ENCODE measurements around the gene CNOT3. TPM values are rescaled to one million over a fixed set of nuclear protein-coding genes. Genes with fewer than 3 reads are reported as not detected.

The CNOT3 gene
- total RNA-seq, 4 donors from 2014 or later = 5.1 to 14.0 (median 10.2) TPM

- intact Hi-C loops (cut with DNase I; ENCODE audit: low total_unique reads) (loop anchor here (5.0 to 10.0 kb wide), 2 partner anchors 39 to 302 kb away; partner anchors contain the start of genes LENG9 and RPS9), in situ Hi-C loops (cut with MboI; ENCODE audit: low sequenced_read_pairs in 4 of 4) (loop anchor here in 1 of 4 donors (5.0 kb wide), 1 partner anchor 69 kb away; no protein-coding TSS in a partner anchor)
- Histone ChIP-seq H3K36me3 (peaks cover 0 to 4% of the 10 kb centered on the region in 2 donors), H3K27me3 (peaks cover 16 to 17% (median 17%) of the 10 kb centered on the region in 3 donors), H3K4me1 (peaks cover 23 to 39% of the 10 kb centered on the region in 2 donors), H3K27ac (no peak overlapping the region), H3K9me3 (no peaks in the 10 kb centered on the region), H3K4me3 (peak overlapping the region in 2 of 4 donors; percentile 46 to 57)
- ATAC-seq (no peak), DNase-seq (no peak)
- no peak for TF ChIP-seq POLR2A (IDR thresholded peaks at IDR 0.05)
- TF ChIP-seq CTCF (IDR thresholded peaks at IDR 0.05 in 4 of 5, conservative IDR thresholded peaks at IDR 0.05 in 1 of 5) = no peak
These were observed 25.3 kb downstream of the CNOT3 start for GRCh38 chr19:54162884-54163283.

GRCh38 chr19:54164369-54165068, 27.0 kb downstream of the CNOT3 start:
- no peaks in the 10 kb centered on the region for H3K9me3 ChIP-seq
- DNase-seq = no peak
- in situ Hi-C loops (cut with MboI; ENCODE audit: low sequenced_read_pairs in 4 of 4) (loop anchor here in 3 of 4 donors (5.0 kb wide), 1 partner anchor 68 kb away; no protein-coding TSS in a partner anchor), intact Hi-C loops (cut with DNase I; ENCODE audit: low total_unique reads) (loop anchor here (5.0 to 10.0 kb wide), 3 partner anchors 38 to 300 kb away; partner anchors contain the start of genes LENG9 and RPS9)
- H3K27ac ChIP-seq = no peak overlapping the region
- no peak for ATAC-seq
- no peaks in the 10 kb centered on the region for H3K36me3 ChIP-seq
- H3K27me3 ChIP-seq = peaks cover 16 to 17% (median 17%) of the 10 kb centered on the region in 3 donors
- TF ChIP-seq POLR2A (IDR thresholded peaks at IDR 0.05) = no peak
- no peak for TF ChIP-seq CTCF (IDR thresholded peaks at IDR 0.05 in 4 of 5, conservative IDR thresholded peaks at IDR 0.05 in 1 of 5)
- H3K4me1 ChIP-seq = peaks cover 15 to 31% of the 10 kb centered on the region in 2 donors
- no peak overlapping the region for H3K4me3 ChIP-seq

- Histone ChIP-seq H3K27me3 (peaks cover 16 to 17% (median 17%) of the 10 kb centered on the region in 3 donors), H3K4me1 (peaks cover 13 to 28% of the 10 kb centered on the region in 2 donors), H3K4me3 (no peak overlapping the region), H3K9me3 (no peaks in the 10 kb centered on the region), H3K27ac (no peak overlapping the region), H3K36me3 (no peaks in the 10 kb centered on the region)
- TF ChIP-seq POLR2A (IDR thresholded peaks at IDR 0.05) (no peak), CTCF (IDR thresholded peaks at IDR 0.05 in 4 of 5, conservative IDR thresholded peaks at IDR 0.05 in 1 of 5) (no peak)
- no peak for DNase-seq
- ATAC-seq = no peak
- intact Hi-C loops (cut with DNase I; ENCODE audit: low total_unique reads) = loop anchor here (5.0 to 10.0 kb wide), 2 partner anchors 227 to 300 kb away; partner anchors contain the start of gene LENG9
- in situ Hi-C loops (cut with MboI; ENCODE audit: low sequenced_read_pairs in 4 of 4) = loop anchor here in 2 of 4 donors (5.0 kb wide), 1 partner anchor 67 kb away; no protein-coding TSS in a partner anchor
These were observed 27.7 kb downstream of the CNOT3 start for GRCh38 chr19:54165222-54165621.

GRCh38 chr19:54168174-54168917, 30.8 kb downstream of the CNOT3 start:
- H3K27me3 ChIP-seq = peaks cover 20 to 27% (median 23%) of the 10 kb centered on the region in 3 donors
- peaks cover 0 to 7% of the 10 kb centered on the region in 2 donors for H3K4me1 ChIP-seq
- peak; percentile 65 to 81 for DNase-seq
- in situ Hi-C loops (cut with MboI; ENCODE audit: low sequenced_read_pairs in 4 of 4) = loop anchor here in 2 of 4 donors (5.0 kb wide), 1 partner anchor 64 kb away; no protein-coding TSS in a partner anchor
- H3K27ac ChIP-seq = no peak overlapping the region
- TF ChIP-seq POLR2A (IDR thresholded peaks at IDR 0.05) (no peak), CTCF (IDR thresholded peaks at IDR 0.05 in 4 of 5, conservative IDR thresholded peaks at IDR 0.05 in 1 of 5) (peak; percentile 69 to 88 (median 86))
- H3K36me3 ChIP-seq = no peaks in the 10 kb centered on the region
- peak; percentile 85 to 95 for ATAC-seq
- no peak overlapping the region for H3K4me3 ChIP-seq
- intact Hi-C loops (cut with DNase I; ENCODE audit: low total_unique reads) = loop anchor here (1.0 to 10.0 kb wide), 3 partner anchors 63 to 296 kb away; partner anchors contain the start of gene LENG9
- no peaks in the 10 kb centered on the region for H3K9me3 ChIP-seq
